ENCODE measurements around the gene MMAB. TPM values are rescaled to one million over a fixed set of nuclear protein-coding genes. Genes with fewer than 3 reads are reported as not detected.

The MMAB gene
- total RNA-seq, 2 experiments from 2014 or later = 37.7 to 44.3 TPM

DNA sequence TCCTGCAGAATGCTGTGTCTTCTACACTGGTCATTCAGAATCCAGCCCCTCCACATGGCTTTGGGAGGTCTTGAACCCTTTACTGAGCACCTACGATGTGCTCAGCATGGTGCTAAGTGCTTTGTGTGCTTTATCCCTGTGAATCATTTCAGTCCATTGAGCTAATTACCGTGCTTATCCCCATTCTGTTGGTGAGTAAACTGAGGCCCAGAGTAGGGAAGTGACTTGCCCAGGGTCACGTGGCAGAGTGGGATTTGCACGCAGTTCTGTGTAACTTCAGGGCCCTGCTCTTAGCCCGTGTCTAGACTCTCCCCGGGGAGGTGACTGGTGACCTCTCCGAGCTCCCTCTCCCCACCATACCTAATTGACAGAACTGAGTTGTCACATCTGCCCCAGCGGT is 27.7 kb upstream of the MMAB start:
- Mint-ChIP-seq H3K4me1 (peaks cover 13% of the 10 kb centered on the region), H3K4me3 (no peak overlapping the region), H3K9me3 (ENCODE audit: low read depth) (no peaks in the 10 kb centered on the region), H3K27ac (no peak overlapping the region), H3K36me3 (ENCODE audit: low read depth) (no peaks in the 10 kb centered on the region), H3K27me3 (no peaks in the 10 kb centered on the region)
- ATAC-seq (no peak), DNase-seq (no peak)
- ChIA-PET CTCF (no interaction called here), POLR2A (no interaction called here)
- intact Hi-C loops (cut with DNase I, micrococcal nuclease) = no loop called here

- ATAC-seq = no peak
Observed at GRCh38 chr12:109600481-109600880, 27.2 kb upstream of the MMAB start.

GRCh38 chr12:109599087-109599486 is 25.8 kb upstream of the MMAB start:
- DNase-seq = no peak
- Mint-ChIP-seq H3K4me1 (peaks cover 31% of the 10 kb centered on the region), H3K27ac (no peak overlapping the region), H3K9me3 (ENCODE audit: low read depth) (no peaks in the 10 kb centered on the region), H3K27me3 (no peaks in the 10 kb centered on the region), H3K4me3 (no peak overlapping the region), H3K36me3 (ENCODE audit: low read depth) (no peaks in the 10 kb centered on the region)
- ChIA-PET CTCF (interaction anchor here (0.5 to 4.6 kb wide), 10 partner anchors 10 to 1957 kb away, joined by 3 to 58 read pairs (median 4); no protein-coding TSS in a partner anchor), POLR2A (no interaction called here)
- no peak for ATAC-seq
- intact Hi-C loops (cut with DNase I, micrococcal nuclease) = loop anchor here (5.0 kb wide), 4 partner anchors 82 to 283 kb away; partner anchors contain the start of genes FAM222A (in 1 of the 2) and GLTP (in 1 of the 2)

More at GRCh38 chr12:109600481-109600880, 27.2 kb upstream of the MMAB start:
- intact Hi-C loops (cut with DNase I, micrococcal nuclease) = no loop called here
- ChIA-PET CTCF (interaction anchor here (0.6 to 4.6 kb wide), 4 partner anchors 8 to 201 kb away, joined by 3 to 58 read pairs (median 4); no protein-coding TSS in a partner anchor), POLR2A (interaction anchor here (0.7 kb wide), 1 partner anchor 765 kb away, joined by 3 read pairs; no protein-coding TSS in a partner anchor)
- H3K4me3 Mint-ChIP-seq = no peak overlapping the region
- no peak overlapping the region for H3K27ac Mint-ChIP-seq
- no peak for DNase-seq
- peaks cover 19% of the 10 kb centered on the region for H3K4me1 Mint-ChIP-seq
- H3K36me3 Mint-ChIP-seq (ENCODE audit: low read depth) = no peaks in the 10 kb centered on the region
- no peaks in the 10 kb centered on the region for H3K9me3 Mint-ChIP-seq (ENCODE audit: low read depth)
- no peaks in the 10 kb centered on the region for H3K27me3 Mint-ChIP-seq

DNA sequence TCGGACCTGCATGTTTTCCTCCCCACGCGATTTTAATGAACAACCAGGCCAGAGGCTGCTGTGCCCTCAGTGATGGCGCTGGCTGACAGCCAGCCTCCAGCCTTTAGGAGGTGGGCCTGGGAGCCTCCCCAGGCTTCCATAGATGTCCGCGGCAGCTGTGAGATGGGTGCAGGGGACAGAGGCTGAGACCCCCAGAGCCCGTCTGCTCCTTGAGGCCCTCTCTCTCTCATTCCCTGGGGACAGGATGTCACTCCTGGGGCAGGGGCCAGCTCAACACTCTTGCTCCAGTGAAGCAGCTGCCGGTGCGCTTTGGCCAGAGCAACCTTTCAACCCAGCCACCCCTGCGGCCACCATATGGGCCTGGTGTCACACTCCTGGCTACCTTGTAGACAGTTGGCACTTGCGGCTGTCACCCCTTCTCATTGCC is 25.1 kb upstream of the MMAB start:
- no peak overlapping the region for H3K27ac Mint-ChIP-seq
- POLR2A ChIA-PET = no interaction called here
- H3K4me1 Mint-ChIP-seq = peaks cover 31% of the 10 kb centered on the region

GRCh38 chr12:109597795-109598427 is 24.6 kb upstream of the MMAB start:
- H3K4me1 Mint-ChIP-seq = peaks cover 31% of the 10 kb centered on the region
- peak; percentile 51 for ATAC-seq
- no peaks in the 10 kb centered on the region for H3K27me3 Mint-ChIP-seq
- no peaks in the 10 kb centered on the region for H3K9me3 Mint-ChIP-seq (ENCODE audit: low read depth)
- DNase-seq = peak; percentile 80
- intact Hi-C loops (cut with DNase I, micrococcal nuclease) = loop anchor here (1.0 to 5.0 kb wide), 6 partner anchors 81 to 284 kb away; partner anchors contain the start of genes FAM222A (in 1 of the 2) and GLTP (in 1 of the 2)
- no peaks in the 10 kb centered on the region for H3K36me3 Mint-ChIP-seq (ENCODE audit: low read depth)
- POLR2A ChIA-PET = no interaction called here
- no peak overlapping the region for H3K4me3 Mint-ChIP-seq
- H3K27ac Mint-ChIP-seq = no peak overlapping the region
- CTCF ChIA-PET = interaction anchor here (0.5 to 4.6 kb wide), 34 partner anchors 8 to 1175 kb away, joined by 3 to 58 read pairs (median 4); partner anchors contain the start of genes FAM222A, MMAB and MVK

More for the DNA sequence above, 25.1 kb upstream of the MMAB start:
- DNase-seq (no peak), ATAC-seq (no peak)
- no peak overlapping the region for H3K4me3 Mint-ChIP-seq
- CTCF ChIA-PET = interaction anchor here (0.5 to 4.6 kb wide), 25 partner anchors 9 to 1958 kb away, joined by 3 to 58 read pairs (median 4); partner anchors contain the start of genes FAM222A, MMAB and MVK
- intact Hi-C loops (cut with DNase I, micrococcal nuclease) = loop anchor here (5.0 kb wide), 4 partner anchors 81 to 284 kb away; partner anchors contain the start of genes FAM222A (in 1 of the 2) and GLTP (in 1 of the 2)
- no peaks in the 10 kb centered on the region for H3K36me3 Mint-ChIP-seq (ENCODE audit: low read depth)
- no peaks in the 10 kb centered on the region for H3K27me3 Mint-ChIP-seq
- no peaks in the 10 kb centered on the region for H3K9me3 Mint-ChIP-seq (ENCODE audit: low read depth)

DNA sequence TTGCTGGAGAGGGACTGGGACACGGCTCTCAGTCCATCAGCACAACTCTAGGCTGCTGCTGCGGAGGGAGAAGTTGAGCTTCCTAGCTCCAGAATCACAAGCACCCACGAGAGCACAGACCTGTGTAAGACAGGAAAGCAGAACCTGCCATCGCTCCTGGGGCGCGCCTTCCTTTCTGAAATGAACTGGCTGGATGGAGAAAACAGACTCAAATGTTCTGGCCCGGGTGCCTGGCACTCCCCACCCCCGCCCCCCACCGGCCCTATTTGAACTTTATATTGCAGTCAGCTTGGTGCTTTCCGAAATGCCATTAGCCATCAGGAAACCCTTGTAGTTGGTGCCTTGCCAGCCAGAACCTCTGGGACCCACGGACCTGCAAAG is 24.1 kb upstream of the MMAB start:
- Mint-ChIP-seq H3K4me3 (no peak overlapping the region), H3K36me3 (ENCODE audit: low read depth) (no peaks in the 10 kb centered on the region), H3K27me3 (no peaks in the 10 kb centered on the region), H3K4me1 (peaks cover 31% of the 10 kb centered on the region), H3K9me3 (ENCODE audit: low read depth) (no peaks in the 10 kb centered on the region), H3K27ac (no peak overlapping the region)
- DNase-seq = no peak
- POLR2A ChIA-PET = no interaction called here
- CTCF ChIA-PET = interaction anchor here (0.6 to 4.6 kb wide), 31 partner anchors 8 to 1175 kb away, joined by 3 to 58 read pairs (median 4); partner anchors contain the start of genes FAM222A, MMAB and MVK
- intact Hi-C loops (cut with DNase I, micrococcal nuclease) = loop anchor here (1.0 to 5.0 kb wide), 6 partner anchors 80 to 285 kb away; partner anchors contain the start of genes FAM222A (in 1 of the 2) and GLTP (in 1 of the 2)
- no peak for ATAC-seq

GRCh38 chr12:109596418-109597244 is 23.3 kb upstream of the MMAB start:
- CTCF ChIA-PET = interaction anchor here (0.6 to 4.6 kb wide), 23 partner anchors 7 to 249 kb away, joined by 3 to 58 read pairs (median 4); partner anchors contain the start of genes MMAB and MVK
- no peak for ATAC-seq
- intact Hi-C loops (cut with DNase I, micrococcal nuclease) = loop anchor here (1.0 to 5.0 kb wide), 6 partner anchors 79 to 286 kb away; partner anchors contain the start of genes FAM222A (in 1 of the 2) and GLTP (in 1 of the 2)
- POLR2A ChIA-PET = no interaction called here
- peaks cover 31% of the 10 kb centered on the region for H3K4me1 Mint-ChIP-seq
- H3K9me3 Mint-ChIP-seq (ENCODE audit: low read depth) = no peaks in the 10 kb centered on the region
- no peak overlapping the region for H3K27ac Mint-ChIP-seq
- no peaks in the 10 kb centered on the region for H3K27me3 Mint-ChIP-seq
- peak; percentile 25 for DNase-seq
- H3K36me3 Mint-ChIP-seq (ENCODE audit: low read depth) = no peaks in the 10 kb centered on the region
- H3K4me3 Mint-ChIP-seq = no peak overlapping the region

GRCh38 chr12:109595321-109595902 is 22.1 kb upstream of the MMAB start:
- CTCF ChIA-PET = interaction anchor here (0.7 to 1.7 kb wide), 3 partner anchors 9 to 293 kb away, joined by 3 to 4 read pairs (median 4); no protein-coding TSS in a partner anchor

GRCh38 chr12:109594556-109595317 is 21.4 kb upstream of the MMAB start:
- POLR2A ChIA-PET = no interaction called here

More at GRCh38 chr12:109595321-109595902, 22.1 kb upstream of the MMAB start:
- POLR2A ChIA-PET = no interaction called here
- intact Hi-C loops (cut with DNase I, micrococcal nuclease) = loop anchor here (5.0 kb wide), 4 partner anchors 78 to 287 kb away; partner anchors contain the start of genes FAM222A (in 1 of the 2) and GLTP (in 1 of the 2)
- H3K27ac Mint-ChIP-seq = no peak overlapping the region
- H3K27me3 Mint-ChIP-seq = no peaks in the 10 kb centered on the region
- peak; percentile 94 for ATAC-seq
- no peaks in the 10 kb centered on the region for H3K9me3 Mint-ChIP-seq (ENCODE audit: low read depth)
- peak; percentile 79 for DNase-seq
- peaks cover 31% of the 10 kb centered on the region for H3K4me1 Mint-ChIP-seq
- no peak overlapping the region for H3K4me3 Mint-ChIP-seq
- no peaks in the 10 kb centered on the region for H3K36me3 Mint-ChIP-seq (ENCODE audit: low read depth)

GRCh38 chr12:109592905-109593272 is 19.6 kb upstream of the MMAB start:
- no peak for ATAC-seq
- intact Hi-C loops (cut with DNase I, micrococcal nuclease) = no loop called here

More at GRCh38 chr12:109594556-109595317, 21.4 kb upstream of the MMAB start:
- intact Hi-C loops (cut with DNase I, micrococcal nuclease) = loop anchor here (5.0 kb wide), 4 partner anchors 77 to 288 kb away; partner anchors contain the start of genes FAM222A (in 1 of the 2) and GLTP (in 1 of the 2)
- no peak for ATAC-seq
- Mint-ChIP-seq H3K36me3 (ENCODE audit: low read depth) (peaks cover 3% of the 10 kb centered on the region), H3K4me1 (peaks cover 31% of the 10 kb centered on the region), H3K4me3 (no peak overlapping the region), H3K9me3 (ENCODE audit: low read depth) (no peaks in the 10 kb centered on the region), H3K27me3 (no peaks in the 10 kb centered on the region), H3K27ac (no peak overlapping the region)
- DNase-seq = no peak
- CTCF ChIA-PET = interaction anchor here (0.6 to 2.0 kb wide), 6 partner anchors 8 to 327 kb away, joined by 3 to 7 read pairs (median 4); no protein-coding TSS in a partner anchor

More at GRCh38 chr12:109592905-109593272, 19.6 kb upstream of the MMAB start:
- no peak for DNase-seq
- Mint-ChIP-seq H3K4me1 (peaks cover 29% of the 10 kb centered on the region), H3K9me3 (ENCODE audit: low read depth) (no peaks in the 10 kb centered on the region), H3K36me3 (ENCODE audit: low read depth) (peaks cover 13% of the 10 kb centered on the region), H3K4me3 (no peak overlapping the region), H3K27me3 (no peaks in the 10 kb centered on the region), H3K27ac (no peak overlapping the region)
- ChIA-PET POLR2A (no interaction called here), CTCF (interaction anchor here (1.0 to 2.0 kb wide), 2 partner anchors 127 to 182 kb away, joined by 3 to 7 read pairs; no protein-coding TSS in a partner anchor)
